Neuronal stem cell (in vitro differentiated cells): ENCODE measurements around the gene FLII.

Experiments
- DNase-seq: peaks from one replicate; pipeline ENCODE4 v3.0.0-alpha.2; 2013; ENCODE audit warnings: low spot score
- H2AFZ ChIP-seq: one replicate; pipeline ENCODE4 v1.6.1; 2013; ENCODE audit warnings: mild to moderate bottlenecking, low read length, inconsistent platforms
- H2AK5ac ChIP-seq: 2 replicates; pipeline ENCODE4 v1.6.1; 2013; ENCODE audit warnings: low read depth, mild to moderate bottlenecking, inconsistent platforms, low read length, moderate library complexity, mixed read lengths
- H2BK120ac ChIP-seq: 2 replicates; pipeline ENCODE4 v1.6.1; 2013; ENCODE audit warnings: low read depth, mild to moderate bottlenecking, inconsistent platforms, low read length, moderate library complexity, mixed read lengths
- H2BK12ac ChIP-seq: one replicate; pipeline ENCODE4 v1.6.1; 2013; ENCODE audit warnings: low read length, inconsistent platforms
- H2BK15ac ChIP-seq: 2 replicates; pipeline ENCODE4 v1.6.1; 2013; ENCODE audit warnings: mild to moderate bottlenecking, low read length, inconsistent platforms, mixed read lengths
- H2BK5ac ChIP-seq: one replicate; pipeline ENCODE4 v1.6.1; 2013; ENCODE audit warnings: inconsistent platforms, mild to moderate bottlenecking, low read length, moderate library complexity
- H3K14ac ChIP-seq: one replicate; pipeline ENCODE4 v1.6.1; 2013; ENCODE audit warnings: low read length, inconsistent platforms
- H3K18ac ChIP-seq: 2 replicates; pipeline ENCODE4 v1.6.1; 2013; ENCODE audit warnings: low read length, inconsistent platforms
- H3K23ac ChIP-seq: 2 replicates; pipeline ENCODE4 v1.6.1; 2013; ENCODE audit warnings: low read depth, mild to moderate bottlenecking, mixed read lengths, low read length, inconsistent platforms; ENCODE audit not compliant: poor library complexity
- H3K27ac ChIP-seq: replicated peaks from 3 replicates; pipeline ENCODE4 v1.5.1; 2013; ENCODE audit warnings: low read length, inconsistent platforms
- H3K27me3 ChIP-seq, 3 experiments: 2 replicates each; pipeline ENCODE4 v1.6.1; 2013; ENCODE audit warnings: low read length in 3 of 3, mild to moderate bottlenecking in 2 of 3, inconsistent platforms in 1 of 3, low read depth in 1 of 3, mixed read lengths in 1 of 3, moderate library complexity in 1 of 3; ENCODE audit not compliant: control insufficient read depth in 3 of 3, insufficient read depth in 3 of 3
- H3K36me3 ChIP-seq, 2 donors: replicated peaks in 1 of 2; 2 replicates each; pipeline ENCODE4 v1.6.1; 2013; ENCODE audit warnings: low read length in 2 of 2; ENCODE audit not compliant: control insufficient read depth in 2 of 2, insufficient read depth in 2 of 2
- H3K4ac ChIP-seq: 2 replicates; pipeline ENCODE4 v1.6.1; 2013; ENCODE audit warnings: inconsistent platforms, mild to moderate bottlenecking, low read length, moderate library complexity
- H3K4me1 ChIP-seq, 2 donors: 1 replicate in 1 of 2; 2 replicates in 1 of 2; pipeline ENCODE4 v1.6.1; 2013; ENCODE audit warnings: low read length in 2 of 2, low read depth in 1 of 2; ENCODE audit not compliant: control insufficient read depth in 2 of 2, insufficient read depth in 1 of 2
- H3K4me2 ChIP-seq: one replicate; pipeline ENCODE4 v1.6.1; 2013; ENCODE audit warnings: mild to moderate bottlenecking, low read length, inconsistent platforms; ENCODE audit not compliant: insufficient read depth, poor library complexity, severe bottlenecking
- H3K4me3 ChIP-seq, 2 donors: 2 replicates each; pipeline ENCODE4 v1.5.1; 2013; ENCODE audit warnings: low read length in 2 of 2, mild to moderate bottlenecking in 2 of 2, inconsistent platforms in 1 of 2, moderate library complexity in 1 of 2
- H3K79me1 ChIP-seq: one replicate; pipeline ENCODE4 v1.6.1; 2013; ENCODE audit warnings: low read depth, mild to moderate bottlenecking, inconsistent platforms, low read length, moderate library complexity
- H3K9ac ChIP-seq: one replicate; pipeline ENCODE4 v1.6.1; 2013; ENCODE audit warnings: mild to moderate bottlenecking, low read depth, low read length, inconsistent platforms; ENCODE audit not compliant: poor library complexity
- H3K9me3 ChIP-seq, 2 donors: replicated peaks in 1 of 2; 2 replicates each; pipeline versions ENCODE3 to v1.6.1; 2013; ENCODE audit warnings: low read length in 2 of 2, mild to moderate bottlenecking in 2 of 2, inconsistent platforms in 1 of 2, low read depth in 1 of 2, mixed read lengths in 1 of 2, moderate library complexity in 1 of 2; ENCODE audit not compliant: control insufficient read depth in 2 of 2, insufficient read depth in 1 of 2
- H4K8ac ChIP-seq: one replicate; pipeline ENCODE4 v1.6.1; 2013; ENCODE audit warnings: low read depth, mild to moderate bottlenecking, inconsistent platforms, low read length, moderate library complexity
- H4K91ac ChIP-seq: one replicate; pipeline ENCODE4 v1.6.1; 2013; ENCODE audit warnings: low read length, low read depth, mild to moderate bottlenecking, inconsistent platforms; ENCODE audit not compliant: poor library complexity
- WGBS, 2 donors: extraction: QIAGEN DNeasy Blood & Tissue Kit; methylation state at CpG; one replicate each; pipeline ENCODE4 v1.1.7; 2013; ENCODE audit warnings: missing lambda C conversion rate in 2 of 2, mixed read lengths in 1 of 2; ENCODE audit not compliant: insufficient read length in 2 of 2, insufficient replicate concordance in 1 of 2; ENCODE audit errors: extremely low coverage in 2 of 2; 5-methylcytosine and 5-hydroxymethylcytosine counted together

FLII gene

DNA sequence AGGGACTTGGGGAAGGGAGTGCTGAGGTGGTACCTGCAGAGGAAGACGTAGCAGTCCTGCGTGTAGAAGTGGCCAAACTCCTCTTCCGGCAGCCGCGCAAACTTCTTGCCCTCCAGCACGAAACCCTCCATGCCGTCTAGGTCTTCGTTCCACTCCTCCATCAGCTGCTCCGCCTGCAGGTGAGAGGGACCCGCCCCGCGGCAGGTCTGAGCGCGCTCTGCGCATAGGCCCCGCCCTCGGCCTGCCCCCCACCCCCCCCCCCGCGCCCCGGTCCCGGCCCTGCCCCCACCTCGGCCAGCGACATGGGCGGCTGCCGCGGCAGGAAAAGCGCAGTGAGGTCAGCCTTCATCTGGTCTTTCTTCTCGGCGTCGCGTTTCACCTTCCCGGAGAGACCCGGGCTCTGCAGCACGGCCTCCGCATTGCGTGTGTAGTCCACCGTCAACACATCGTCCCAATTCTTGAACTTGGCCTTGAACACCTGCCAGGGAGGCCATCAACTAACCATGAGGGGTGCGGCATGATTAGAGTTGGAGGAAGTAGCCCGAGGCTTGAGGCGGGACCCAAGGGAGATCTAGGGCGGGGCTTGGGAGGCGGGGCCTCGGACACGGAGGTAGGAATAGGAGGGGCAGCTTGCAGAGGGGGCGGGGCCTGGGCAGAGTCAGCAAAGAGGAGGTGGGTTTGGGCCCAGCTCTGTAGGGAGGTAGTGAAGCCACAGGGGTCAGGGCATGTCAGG lies 11.5 kb downstream of the FLII start:
- H3K27ac ChIP-seq: no peak overlapping the region
- H3K9me3 ChIP-seq: peaks cover 0 to 3% of the 10 kb centered on the region in 2 donors
- no peak overlapping the region for H2BK12ac ChIP-seq
- no peaks in the 10 kb centered on the region for H3K27me3 ChIP-seq
- no peak overlapping the region for H2BK5ac ChIP-seq
- H3K36me3 ChIP-seq: peaks cover 68 to 89% of the 10 kb centered on the region in 2 donors
- H3K4ac ChIP-seq: no peak overlapping the region
- no peak overlapping the region for H2AFZ ChIP-seq
- H3K23ac ChIP-seq: peak overlapping the region; percentile 75
- no peak for DNase-seq
- peak overlapping the region; percentile 47 for H3K4me2 ChIP-seq
- peaks cover 0 to 9% of the 10 kb centered on the region in 2 donors for H3K4me1 ChIP-seq
- peak overlapping the region; percentile 53 for H3K9ac ChIP-seq
- peak overlapping the region; percentile 89 for H2AK5ac ChIP-seq
- peak overlapping the region in 1 of 2 donors; percentile 55 for H3K4me3 ChIP-seq
- peaks cover 7% of the 10 kb centered on the region for H3K79me1 ChIP-seq
- no peak overlapping the region for H2BK15ac ChIP-seq
- H2BK120ac ChIP-seq: no peak overlapping the region
- peak overlapping the region; percentile 3 for H3K14ac ChIP-seq
- peak overlapping the region; percentile 72 for H3K18ac ChIP-seq
- H4K91ac ChIP-seq: no peak overlapping the region
- H4K8ac ChIP-seq: no peak overlapping the region
- no CpG with 5 or more reads among the region's 46 CpGs for WGBS, 2 donors

DNA sequence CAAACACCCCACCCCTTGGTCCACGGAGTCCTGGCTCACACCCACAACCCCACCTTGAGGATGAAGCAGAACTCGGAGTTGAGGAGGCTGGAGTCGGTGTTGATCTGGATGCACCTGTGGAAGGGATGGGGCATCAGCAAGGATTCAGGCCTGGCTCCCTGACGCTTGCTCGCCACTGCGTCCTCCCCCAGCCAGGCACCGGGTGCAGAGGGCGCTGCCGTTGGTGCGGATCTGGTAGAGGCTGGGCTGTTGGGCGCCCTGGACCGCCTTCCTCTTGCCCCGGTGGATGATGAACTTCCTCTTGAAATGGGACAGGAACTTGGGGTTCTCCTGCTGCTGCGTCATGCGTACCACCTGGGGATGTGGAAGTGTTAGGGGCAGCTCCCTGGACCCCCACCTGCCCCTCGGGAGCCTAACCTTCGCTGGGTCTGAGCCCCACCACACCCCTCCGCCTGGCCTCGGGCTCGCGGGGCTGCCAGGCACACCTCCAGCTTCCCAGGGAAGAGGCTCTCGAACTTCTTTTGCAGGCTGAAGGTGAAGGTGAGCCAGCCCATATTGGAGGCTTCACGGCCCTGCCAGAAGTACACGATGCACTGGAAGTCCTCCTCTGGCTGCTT lies 12.3 kb downstream of the FLII start:
- Histone ChIP-seq H2BK15ac (no peak overlapping the region), H3K14ac (no peak overlapping the region), H2BK5ac (no peak overlapping the region), H3K79me1 (peaks cover 11% of the 10 kb centered on the region), H3K4ac (no peak overlapping the region), H3K27ac (no peak overlapping the region), H4K8ac (peak overlapping the region; percentile 48), H3K9me3 (peaks cover 0 to 3% of the 10 kb centered on the region in 2 donors), H2AK5ac (peak overlapping the region; percentile 89), H3K18ac (no peak overlapping the region), H3K36me3 (peaks cover 68 to 89% of the 10 kb centered on the region in 2 donors), H3K23ac (peak overlapping the region; percentile 11), H3K4me2 (no peak overlapping the region), H3K4me3 (no peak overlapping the region), H2BK120ac (no peak overlapping the region), H3K4me1 (peaks cover 0 to 9% of the 10 kb centered on the region in 2 donors), H2BK12ac (no peak overlapping the region), H3K27me3 (no peaks in the 10 kb centered on the region), H4K91ac (no peak overlapping the region), H2AFZ (no peak overlapping the region), H3K9ac (peak overlapping the region; percentile 66)
- DNase-seq: no peak
- no CpG with 5 or more reads among the region's 24 CpGs for whole genome bisulfite sequencing, 2 donors

DNA sequence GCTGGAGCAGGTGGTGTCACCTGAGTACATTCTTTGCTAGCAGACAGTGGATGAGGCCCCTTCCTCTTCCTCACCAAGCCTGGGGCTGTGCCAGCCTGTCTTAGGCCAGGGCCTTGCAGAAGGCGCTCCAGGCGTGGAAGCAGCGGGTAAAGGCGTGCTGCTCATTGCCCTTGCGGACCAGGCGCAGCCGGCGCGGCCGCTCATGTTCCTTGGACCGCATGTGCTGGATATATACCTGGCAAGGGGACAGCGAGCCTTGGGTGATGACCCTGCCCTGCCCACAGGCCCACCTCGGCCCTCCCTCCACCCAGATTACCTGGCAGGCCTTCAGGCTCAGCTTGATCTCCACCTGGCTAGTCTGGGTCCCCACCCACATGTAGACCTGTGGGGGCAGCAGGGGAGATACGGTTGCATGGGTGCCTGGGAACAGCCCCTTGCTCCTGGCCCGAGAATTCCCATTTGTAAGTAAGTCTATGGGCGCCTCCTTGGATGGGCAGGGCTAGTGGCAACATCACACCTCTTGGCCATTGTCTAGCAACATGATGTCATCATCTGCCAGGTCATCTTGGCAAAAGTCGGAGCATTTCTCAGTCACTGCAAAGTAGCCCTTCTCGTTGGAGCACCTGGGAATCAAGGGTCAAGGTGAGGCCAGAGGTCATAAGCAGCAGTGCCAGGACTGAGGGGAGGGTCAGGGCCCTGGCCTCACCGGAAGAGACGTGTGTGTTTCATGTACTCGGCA lies 13.3 kb downstream of the FLII start:
- H3K23ac ChIP-seq: no peak overlapping the region
- H4K8ac ChIP-seq: peak overlapping the region; percentile 52
- no peak overlapping the region for H2BK12ac ChIP-seq
- no peak overlapping the region for H3K4ac ChIP-seq
- no peak overlapping the region for H2AK5ac ChIP-seq
- H2BK5ac ChIP-seq: no peak overlapping the region
- no peak overlapping the region for H2AFZ ChIP-seq
- no peak overlapping the region for H3K14ac ChIP-seq
- no peak overlapping the region for H3K4me2 ChIP-seq
- DNase-seq: no peak
- no CpG with 5 or more reads among the region's 21 CpGs for WGBS, 2 donors
- H3K18ac ChIP-seq: no peak overlapping the region
- no peak overlapping the region for H3K4me3 ChIP-seq
- peaks cover 11% of the 10 kb centered on the region for H3K79me1 ChIP-seq
- peaks cover 0 to 9% of the 10 kb centered on the region in 2 donors for H3K4me1 ChIP-seq
- peaks cover 69 to 89% of the 10 kb centered on the region in 2 donors for H3K36me3 ChIP-seq
- H3K27me3 ChIP-seq: no peaks in the 10 kb centered on the region
- H3K9me3 ChIP-seq: peaks cover 0 to 3% of the 10 kb centered on the region in 2 donors
- no peak overlapping the region for H2BK120ac ChIP-seq
- peak overlapping the region; percentile 68 for H3K9ac ChIP-seq
- H2BK15ac ChIP-seq: no peak overlapping the region
- H4K91ac ChIP-seq: no peak overlapping the region
- H3K27ac ChIP-seq: no peak overlapping the region
